ENCODE results near the gene AZIN2.
"Not testable (repeated sequence)": the region's sequence is repeated elsewhere in the genome, so short reads cannot be mapped to it uniquely, and the experiment has no call there.

AZIN2 gene

GRCh38 chr1:33126411-33127000, 45.6 kb downstream of the AZIN2 start:
- DNase-seq (ENCODE audit: low read depth in 1 of 2, low spot score in 1 of 2) = no peak

DNA sequence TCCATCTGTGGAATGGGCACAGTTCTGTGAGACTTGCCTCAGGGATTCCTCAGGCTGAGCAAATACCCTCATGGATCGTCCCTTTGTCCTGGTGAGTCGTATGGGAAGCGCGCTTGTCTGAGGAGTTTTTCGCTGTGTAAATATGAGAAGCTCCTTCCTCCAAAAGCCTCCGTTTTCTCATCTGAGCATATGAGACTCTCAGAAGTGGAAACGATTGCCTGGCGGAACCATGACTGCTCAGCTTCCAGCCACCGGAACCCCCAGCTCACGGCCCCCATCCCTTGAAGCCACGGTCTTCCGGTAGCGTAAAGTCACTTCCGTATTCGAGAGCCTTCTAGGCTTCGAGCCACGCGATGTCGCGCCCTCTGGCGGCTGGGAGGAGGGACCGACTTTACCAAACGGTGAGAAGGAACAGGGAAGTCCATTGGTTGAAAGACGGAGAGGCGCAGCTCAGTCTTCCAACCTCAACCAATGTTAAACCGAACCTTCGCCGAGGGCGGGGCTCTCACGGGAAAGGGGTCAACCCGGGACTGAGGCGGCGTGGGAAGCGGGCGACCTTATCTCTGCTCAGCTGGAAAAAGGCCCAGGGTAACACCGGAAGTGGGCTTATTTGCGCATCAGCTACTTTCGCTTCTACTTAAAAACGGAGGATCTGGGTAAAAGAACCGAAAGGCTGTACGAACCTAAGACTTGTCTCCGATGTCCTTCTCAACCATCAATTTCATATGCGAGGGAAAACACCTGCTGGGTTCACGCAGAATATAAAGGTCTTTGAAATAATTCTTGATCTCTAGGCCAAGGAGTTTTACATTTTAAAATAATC, 46.3 kb downstream of the AZIN2 start:
- peak; percentile 94 to 97 for DNase-seq (ENCODE audit: low read depth in 1 of 2, low spot score in 1 of 2)

- no peak for DNase-seq (ENCODE audit: low read depth in 1 of 2, low spot score in 1 of 2)
These were observed 47.8 kb downstream of the AZIN2 start for GRCh38 chr1:33128781-33129180.

- DNase-seq (ENCODE audit: low read depth in 1 of 2, low spot score in 1 of 2) = no peak
These were observed 49.3 kb downstream of the AZIN2 start for GRCh38 chr1:33130297-33130696.

- DNase-seq (ENCODE audit: low read depth in 1 of 2, low spot score in 1 of 2) = no peak
These were observed 50.2 kb downstream of the AZIN2 start for GRCh38 chr1:33131191-33131590.

DNA sequence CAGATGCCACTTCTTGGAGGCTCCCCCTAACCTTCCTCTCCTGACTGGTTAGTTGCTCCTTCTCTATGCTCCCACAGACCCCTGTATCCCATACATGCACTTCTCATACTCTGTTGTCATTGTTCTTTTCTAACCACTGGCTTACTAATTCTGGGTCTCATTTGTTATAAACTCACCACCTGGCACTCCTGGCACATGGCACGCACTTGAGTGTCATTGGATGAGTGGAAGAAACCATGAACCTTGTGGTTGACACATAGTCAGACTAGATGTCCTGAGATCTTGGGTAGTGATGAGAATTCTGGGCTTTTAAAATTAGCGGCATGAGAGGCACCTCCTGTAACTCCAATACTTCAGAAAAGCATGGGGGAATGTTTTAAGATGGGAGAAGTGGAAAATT, 51.6 kb downstream of the AZIN2 start:
- no peak for DNase-seq (ENCODE audit: low read depth in 1 of 2, low spot score in 1 of 2)

GRCh38 chr1:33133478-33134105, 52.6 kb downstream of the AZIN2 start:
- no peak for DNase-seq (ENCODE audit: low read depth in 1 of 2, low spot score in 1 of 2)

GRCh38 chr1:33136041-33136440, 55.1 kb downstream of the AZIN2 start:
- not testable (repeated sequence) for DNase-seq (ENCODE audit: low read depth in 1 of 2, low spot score in 1 of 2)

DNA sequence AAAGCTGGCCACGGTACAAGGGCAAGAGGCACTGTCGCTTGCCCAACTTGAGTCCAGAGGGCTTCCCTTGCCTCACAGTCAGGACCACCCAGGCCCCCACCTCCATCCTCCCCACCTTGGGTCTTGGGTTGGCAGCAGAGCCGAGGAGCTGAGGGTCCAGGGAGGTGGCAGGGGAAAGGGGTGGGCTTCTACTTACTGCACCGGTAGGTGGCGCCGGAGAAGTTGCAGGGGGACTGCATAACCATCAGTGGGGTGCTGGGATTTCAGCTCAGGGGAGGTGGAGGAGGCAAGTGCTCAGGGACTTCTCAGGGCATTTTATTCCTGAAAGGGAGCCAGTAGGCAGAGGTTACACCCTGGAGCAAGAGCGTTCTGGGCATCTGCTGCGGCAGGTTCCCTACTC, 56.8 kb downstream of the AZIN2 start:
- no peak for DNase-seq (ENCODE audit: low read depth in 1 of 2, low spot score in 1 of 2)

GRCh38 chr1:33140153-33141149, 59.5 kb downstream of the AZIN2 start:
- DNase-seq (ENCODE audit: low read depth in 1 of 2, low spot score in 1 of 2) = no peak

GRCh38 chr1:33141216-33141615, 60.3 kb downstream of the AZIN2 start:
- no peak for DNase-seq (ENCODE audit: low read depth in 1 of 2, low spot score in 1 of 2)

DNA sequence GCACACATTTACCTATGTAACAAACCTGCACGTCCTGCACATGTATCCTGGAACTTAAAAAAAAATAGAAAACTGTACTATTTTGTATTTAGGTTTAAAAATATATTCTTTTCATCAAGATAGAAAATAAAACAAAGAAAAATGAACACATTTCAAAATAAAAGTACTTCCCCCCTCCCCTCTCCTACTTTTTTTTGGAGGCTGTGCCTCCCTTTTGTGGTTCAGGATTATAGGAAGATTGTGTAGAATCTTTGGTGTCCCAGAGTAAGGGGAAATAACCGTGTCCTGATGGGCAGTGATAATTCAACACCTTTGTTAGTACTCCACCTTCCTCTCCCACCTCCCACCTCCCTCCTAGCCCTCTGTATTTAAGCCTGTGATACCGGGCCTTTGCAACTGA, 60.8 kb downstream of the AZIN2 start:
- no peak for DNase-seq (ENCODE audit: low read depth in 1 of 2, low spot score in 1 of 2)

GRCh38 chr1:33142483-33143064, 61.6 kb downstream of the AZIN2 start:
- no peak for DNase-seq (ENCODE audit: low read depth in 1 of 2, low spot score in 1 of 2)

DNA sequence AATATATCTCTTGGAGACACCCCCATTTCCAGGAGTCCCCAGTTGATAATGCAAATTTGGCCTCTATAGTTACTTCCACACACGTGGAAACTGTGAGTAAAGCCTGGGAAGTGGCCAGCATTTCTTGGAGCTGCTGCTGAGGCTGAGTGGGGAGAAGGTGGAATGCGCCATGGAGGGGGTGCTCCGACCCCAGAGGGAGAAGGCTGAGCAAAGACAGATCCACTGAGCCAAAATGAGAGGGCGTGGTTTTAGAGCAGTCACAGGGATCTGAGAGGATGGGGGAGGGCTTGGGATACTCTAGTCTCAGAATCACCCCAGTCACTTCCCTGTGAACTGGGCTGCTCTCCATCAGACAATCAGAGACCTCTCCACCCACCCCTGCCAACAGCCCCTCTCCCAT, 62.2 kb downstream of the AZIN2 start:
- no peak for DNase-seq (ENCODE audit: low read depth in 1 of 2, low spot score in 1 of 2)

DNA sequence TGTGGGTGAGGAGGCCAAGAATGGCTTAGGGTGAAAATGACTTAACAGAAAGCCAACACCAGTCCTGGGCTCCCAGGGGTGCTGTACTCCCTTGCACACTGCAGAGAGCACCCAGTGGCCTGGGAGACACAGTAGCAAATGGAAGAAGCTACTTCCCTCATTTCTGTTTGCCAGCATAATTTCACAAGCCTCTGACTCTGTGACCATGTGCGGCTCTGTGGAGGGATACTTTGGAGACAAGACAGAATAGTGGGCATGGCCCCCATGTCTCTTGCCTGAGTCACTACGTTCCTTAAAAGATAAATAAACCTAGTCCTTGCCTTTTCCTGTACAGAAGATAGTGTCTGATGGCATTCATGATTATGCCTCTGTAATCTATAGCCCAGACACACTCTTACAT, 62.7 kb downstream of the AZIN2 start:
- DNase-seq (ENCODE audit: low read depth in 1 of 2, low spot score in 1 of 2) = no peak

DNA sequence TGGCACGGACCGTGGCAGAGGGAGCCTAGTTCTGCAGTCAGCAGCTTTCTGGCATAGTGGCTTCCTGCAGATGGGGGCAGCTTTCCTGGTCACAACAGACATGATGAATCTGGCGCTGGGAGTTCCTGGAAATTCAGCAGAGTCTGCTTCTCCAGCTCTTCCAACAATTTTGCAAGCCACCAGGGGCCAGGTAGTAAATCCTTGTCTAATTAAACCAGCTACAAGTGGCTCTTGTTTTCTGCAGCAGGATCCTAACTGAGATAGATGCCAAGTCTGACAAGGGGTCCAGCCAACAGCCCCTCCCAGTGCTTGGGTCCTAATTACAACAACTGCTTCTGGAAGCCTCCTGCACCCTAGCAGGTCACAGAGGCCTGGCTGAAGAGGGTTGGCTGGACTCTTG, 65.0 kb downstream of the AZIN2 start:
- DNase-seq (ENCODE audit: low read depth in 1 of 2, low spot score in 1 of 2) = no peak

DNA sequence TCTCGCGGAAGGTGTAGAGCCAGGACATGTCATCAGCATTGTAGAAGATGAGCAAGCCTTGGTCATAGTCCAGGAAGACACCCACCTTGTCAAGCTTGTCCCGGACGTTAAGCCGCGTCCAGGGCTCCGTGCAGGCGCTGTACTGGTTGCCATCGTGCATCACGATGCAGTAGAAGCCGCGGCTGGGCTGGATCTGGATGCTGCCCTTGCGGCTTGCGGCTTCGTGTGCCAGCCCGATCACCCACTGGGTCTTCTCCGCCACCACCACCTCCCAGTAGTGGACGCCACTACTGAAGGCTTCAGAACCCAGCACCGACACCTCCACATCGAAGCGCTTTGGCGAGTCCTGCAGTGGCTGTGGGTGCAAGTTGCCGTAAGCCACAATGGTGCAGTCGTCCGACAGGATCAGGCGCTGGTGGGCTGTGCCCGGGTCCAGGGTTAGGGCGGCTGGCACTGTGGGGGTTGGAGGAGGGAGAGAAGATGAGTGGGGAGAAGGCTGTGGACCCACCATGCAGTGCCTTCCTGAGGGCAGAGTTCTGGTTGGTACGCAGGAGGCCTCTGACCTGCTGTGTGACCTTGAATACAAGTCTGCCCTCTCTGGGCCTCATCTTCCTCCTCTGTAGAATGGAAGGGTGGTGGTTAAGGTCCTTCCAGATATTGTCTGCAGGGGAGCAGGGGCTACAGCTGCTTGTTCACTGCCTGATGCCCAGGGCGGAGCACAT, 66.5 kb downstream of the AZIN2 start:
- no peak for DNase-seq (ENCODE audit: low read depth in 1 of 2, low spot score in 1 of 2)

DNA sequence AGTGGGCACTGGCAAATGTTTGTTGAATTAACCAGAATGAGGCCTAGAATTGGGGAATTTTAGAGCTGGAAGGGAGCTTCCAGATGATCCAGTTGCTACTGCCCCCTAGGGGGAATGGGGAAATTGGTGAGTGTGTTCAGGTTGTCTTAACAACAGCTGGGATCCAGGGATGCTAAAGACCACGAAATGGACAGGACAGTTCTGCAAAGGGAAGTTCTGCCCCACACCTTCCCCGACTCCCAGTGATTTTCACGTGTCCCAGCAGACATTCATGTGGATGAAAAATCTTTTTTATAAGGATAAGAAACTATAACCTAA, 67.0 kb downstream of the AZIN2 start:
- DNase-seq (ENCODE audit: low read depth in 1 of 2, low spot score in 1 of 2) = no peak

- DNase-seq (ENCODE audit: low read depth in 1 of 2, low spot score in 1 of 2) = no peak
These were observed 67.7 kb downstream of the AZIN2 start for GRCh38 chr1:33148615-33149014.

DNA sequence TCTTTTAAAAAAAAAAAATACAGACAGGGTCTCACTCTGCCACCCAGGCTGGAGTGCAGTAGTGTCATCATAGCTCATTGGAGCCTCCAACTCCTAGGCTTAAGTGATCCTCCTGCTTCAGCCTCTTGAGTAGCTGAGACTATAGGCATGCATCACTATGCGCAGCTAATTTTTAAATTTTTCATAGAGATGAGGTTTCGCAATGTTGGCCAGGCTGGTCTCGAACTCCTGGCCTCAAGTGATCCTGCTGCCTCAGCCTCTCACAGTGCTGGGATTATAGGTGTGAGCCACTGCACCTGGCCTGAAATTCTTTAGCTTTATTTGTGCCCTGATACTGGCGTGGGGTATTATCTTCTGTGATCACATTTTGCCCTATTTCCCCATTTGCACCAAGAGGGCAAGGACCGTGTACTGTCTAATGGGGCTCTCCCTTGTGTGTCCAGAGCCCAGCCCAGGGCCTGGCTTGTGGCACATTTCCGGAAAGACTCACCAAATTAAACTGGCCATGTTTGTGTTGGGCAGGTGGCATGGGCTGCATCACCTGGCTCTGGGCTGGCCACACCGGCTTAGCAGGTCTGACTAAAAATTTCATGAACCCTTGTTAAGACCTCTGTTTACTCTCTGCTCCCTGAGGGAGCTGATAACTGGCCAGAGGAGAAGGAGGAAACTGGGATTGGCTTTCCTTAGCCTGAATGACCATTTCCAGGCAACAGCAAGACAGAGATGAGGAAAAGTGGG, 68.7 kb downstream of the AZIN2 start:
- no peak for DNase-seq (ENCODE audit: low read depth in 1 of 2, low spot score in 1 of 2)

Data from stimulated activated CD4-positive, alpha-beta T cell treated with anti-CD3 and anti-CD28 coated beads, Interleukin-15, amount 100 ng/mL, for 1 hour (primary cell).